H1 (cell line): ENCODE data around the gene FCRL5. TPM values are rescaled to one million over a fixed set of nuclear protein-coding genes. Genes with fewer than 3 reads are reported as not detected.

Experiments used
- CTCF ChIA-PET: fragments of 300-600 bp; sonication (Branson Sonifier 250); formaldehyde crosslinking; loops from one replicate; lab custom pipeline; 2021; ENCODE audit not compliant: partially characterized antibody; lab: Charles Lee
- POLR2A ChIA-PET: fragments of 300-600 bp; sonication (Branson Sonifier 250); formaldehyde crosslinking; loops from one replicate; lab custom pipeline; 2021; ENCODE audit warnings: inconsistent platforms; ENCODE audit not compliant: partially characterized antibody; lab: Charles Lee
- DNase-seq, 2 experiments: peaks; one replicate each; pipeline versions ENCODE4 v3.0.0 to v3.0.0-alpha.2; 2010 to 2022; ENCODE audit warnings: low spot score in 2 of 2, low read depth in 1 of 2, mixed read lengths in 1 of 2
- FAIRE-seq: peaks from 2 replicates; lab custom pipeline; 2011; peaks lifted over from hg19 to GRCh38; lab: Jason Lieb, UNC
- H2AFZ ChIP-seq: 2 replicates; pipeline ENCODE4 v1.8.1; 2012; ENCODE audit warnings: low read length, inconsistent platforms
- H2AK5ac ChIP-seq: 2 replicates; pipeline ENCODE4 v1.6.1; 2013; ENCODE audit warnings: low read depth, low read length
- H2BK120ac ChIP-seq: replicated peaks from 2 replicates; pipeline ENCODE3; 2013; ENCODE audit warnings: low read depth, low read length, inconsistent platforms
- H2BK12ac ChIP-seq: 2 replicates; pipeline ENCODE4 v1.6.1; 2013; ENCODE audit warnings: low read depth, low read length
- H2BK15ac ChIP-seq: 2 replicates; pipeline ENCODE4 v1.6.1; 2013; ENCODE audit warnings: low read length
- H2BK20ac ChIP-seq: 2 replicates; pipeline ENCODE4 v1.6.1; 2013; ENCODE audit warnings: low read length
- H2BK5ac ChIP-seq: 2 replicates; pipeline ENCODE4 v1.6.1; 2013; ENCODE audit warnings: low read depth, low read length
- H3K14ac ChIP-seq: 2 replicates; pipeline ENCODE4 v1.6.1; 2013; ENCODE audit warnings: inconsistent platforms; ENCODE audit not compliant: insufficient read length
- H3K18ac ChIP-seq: 2 replicates; pipeline ENCODE4 v1.6.1; 2013; ENCODE audit warnings: low read length; ENCODE audit errors: extremely low read depth
- H3K23ac ChIP-seq: 2 replicates; pipeline ENCODE4 v1.6.1; 2013; ENCODE audit warnings: inconsistent platforms; ENCODE audit not compliant: insufficient read length
- H3K23me2 ChIP-seq: 2 replicates; pipeline ENCODE4 v1.6.1; 2013; ENCODE audit warnings: low read depth, low read length
- H3K27ac ChIP-seq: 2 replicates; pipeline ENCODE4 v1.6.1; 2011; ENCODE audit warnings: low read depth, low read length, inconsistent platforms
- H3K27me3 ChIP-seq, 4 experiments: replicated peaks in 1 of 4; 1 replicate in 1 of 4; 2 replicates in 3 of 4; pipeline versions ENCODE4 v1.6.1 to v1.8.1; 2011 to 2013; ENCODE audit warnings: low read length in 3 of 4, mild to moderate bottlenecking in 3 of 4, inconsistent platforms in 2 of 4, mixed read lengths in 2 of 4, moderate library complexity in 1 of 4; ENCODE audit not compliant: control insufficient read depth in 3 of 4, insufficient read depth in 3 of 4; ENCODE audit errors: extremely low read depth in 1 of 4
- H3K36me3 ChIP-seq, 4 experiments: 2 replicates each; pipeline versions ENCODE4 v1.6.1 to v1.8.1; 2011 to 2013; ENCODE audit warnings: mild to moderate bottlenecking in 4 of 4, low read length in 3 of 4, moderate library complexity in 2 of 4, control low read depth in 1 of 4, inconsistent platforms in 1 of 4; ENCODE audit not compliant: insufficient read depth in 4 of 4, control insufficient read depth in 2 of 4
- H3K4ac ChIP-seq: replicated peaks from 2 replicates; pipeline ENCODE3; 2013; ENCODE audit warnings: low read length, low read depth, mixed read lengths, inconsistent platforms; ENCODE audit not compliant: insufficient read length
- H3K4me1 ChIP-seq, 4 experiments: replicated peaks in 1 of 4; 1 replicate in 1 of 4; 2 replicates in 3 of 4; pipeline versions ENCODE4 v1.6.1 to v1.8.1; 2011 to 2013; ENCODE audit warnings: low read length in 3 of 4, inconsistent platforms in 2 of 4, mixed read lengths in 1 of 4; ENCODE audit not compliant: insufficient read depth in 4 of 4, control insufficient read depth in 3 of 4
- H3K4me2 ChIP-seq, 2 experiments: 2 replicates each; pipeline versions ENCODE4 v1.6.1 to v1.8.1; 2011 to 2013; ENCODE audit warnings: low read depth in 2 of 2, low read length in 2 of 2, control low read depth in 1 of 2, inconsistent platforms in 1 of 2, mild to moderate bottlenecking in 1 of 2; ENCODE audit not compliant: insufficient read depth in 1 of 2
- H3K4me3 ChIP-seq, 4 experiments: fragments of 200-600, 300-600 bp in 1 of 4; sonication (generic), shearing (Covaris generic), sonication (Bioruptor Twin) in 1 of 4; 2 replicates each; pipeline versions ENCODE4 v1.5.1 to v1.8.1; 2011 to 2016; ENCODE audit warnings: low read length in 4 of 4, low read depth in 3 of 4, control low read depth in 2 of 4, inconsistent platforms in 2 of 4, mild to moderate bottlenecking in 2 of 4, mixed read lengths in 1 of 4, moderate library complexity in 1 of 4; ENCODE audit not compliant: insufficient read depth in 2 of 4; ENCODE audit errors: extremely low read depth in 1 of 4
- H3K56ac ChIP-seq: replicated peaks from 2 replicates; pipeline ENCODE3; 2013; ENCODE audit warnings: low read depth, mild to moderate bottlenecking, mixed read lengths, low read length, inconsistent platforms; ENCODE audit not compliant: insufficient read length
- H3K79me1 ChIP-seq: 2 replicates; pipeline ENCODE4 v1.6.1; 2013; ENCODE audit warnings: low read depth, low read length, control low read depth
- H3K79me2 ChIP-seq, 2 experiments: 2 replicates each; pipeline versions ENCODE4 v1.6.1 to v1.8.1; 2012 to 2013; ENCODE audit warnings: low read length in 2 of 2, mild to moderate bottlenecking in 2 of 2, inconsistent platforms in 1 of 2; ENCODE audit not compliant: insufficient read depth in 2 of 2, control insufficient read depth in 1 of 2
- H3K9ac ChIP-seq, 4 experiments: replicated peaks in 1 of 4; 1 replicate in 1 of 4; 2 replicates in 3 of 4; pipeline versions ENCODE4 v1.6.1 to v1.8.1; 2011 to 2013; ENCODE audit warnings: low read depth in 3 of 4, low read length in 3 of 4, control low read depth in 2 of 4, mild to moderate bottlenecking in 2 of 4, moderate library complexity in 2 of 4, inconsistent platforms in 1 of 4; ENCODE audit errors: extremely low read depth in 1 of 4
- H3K9me3 ChIP-seq, 2 experiments: 2 replicates each; pipeline versions ENCODE4 v1.6.1 to v1.8.1; 2012 to 2013; ENCODE audit warnings: mild to moderate bottlenecking in 2 of 2, moderate library complexity in 2 of 2, control low read depth in 1 of 2, inconsistent platforms in 1 of 2, low read depth in 1 of 2, low read length in 1 of 2, mixed read lengths in 1 of 2; ENCODE audit not compliant: insufficient read depth in 2 of 2
- H4K20me1 ChIP-seq, 2 experiments: replicated peaks in 1 of 2; 2 replicates each; pipeline versions ENCODE3 to v1.8.1; 2011 to 2013; ENCODE audit warnings: inconsistent platforms in 2 of 2, low read length in 2 of 2, mild to moderate bottlenecking in 1 of 2; ENCODE audit not compliant: insufficient read depth in 2 of 2, control insufficient read depth in 1 of 2
- H4K5ac ChIP-seq: 2 replicates; pipeline ENCODE4 v1.6.1; 2013; ENCODE audit warnings: low read length, low read depth, mixed read lengths, inconsistent platforms; ENCODE audit not compliant: insufficient read length
- H4K8ac ChIP-seq: 2 replicates; pipeline ENCODE4 v1.8.0; 2013; ENCODE audit warnings: mild to moderate bottlenecking, moderate library complexity, low read length, inconsistent platforms; ENCODE audit not compliant: insufficient read depth; ENCODE audit errors: extremely low read depth
- H4K91ac ChIP-seq: replicated peaks from 2 replicates; pipeline ENCODE3; 2013; ENCODE audit warnings: low read length, mixed read lengths, inconsistent platforms; ENCODE audit not compliant: insufficient read length
- CHD2 ChIP-seq: IDR thresholded peaks from 2 replicates; pipeline ENCODE4 v1.6.1; 2012; ENCODE audit warnings: low read length, improper control_type of control experiment
- EP300 ChIP-seq, 2 experiments: IDR thresholded peaks; 1 replicate in 1 of 2; 2 replicates in 1 of 2; pipeline ENCODE4 v1.6.1; 2011 to 2012; ENCODE audit warnings: low read depth in 2 of 2, low read length in 2 of 2, mild to moderate bottlenecking in 2 of 2, borderline replicate concordance in 1 of 2, inconsistent platforms in 1 of 2, moderate library complexity in 1 of 2
- EZH2 ChIP-seq: fragments of 200-600 bp; sonication (generic); IDR thresholded peaks from 2 replicates; pipeline ENCODE4 v1.7.1; 2012; ENCODE audit warnings: low read depth, mild to moderate bottlenecking, moderate library complexity, low read length, inconsistent platforms; ENCODE audit not compliant: severe bottlenecking
- KDM1A ChIP-seq: fragments of 200-600, 300-600 bp; sonication (generic); IDR thresholded peaks from 2 replicates; pipeline ENCODE4 v1.7.1; 2016; ENCODE audit warnings: mild to moderate bottlenecking, low read length, borderline replicate concordance
- KDM5A ChIP-seq: fragments of 200-600 bp; IDR thresholded peaks from 2 replicates; pipeline ENCODE4 v1.7.1; 2012; ENCODE audit warnings: mild to moderate bottlenecking, low read length, inconsistent platforms, mixed read lengths
- PHF8 ChIP-seq: fragments of 200-600 bp; sonication (generic); conservative IDR thresholded peaks from 2 replicates; pipeline ENCODE4 v1.7.1; 2012; ENCODE audit warnings: low read depth, mild to moderate bottlenecking, inconsistent platforms, low read length, moderate library complexity
- SP2 ChIP-seq: IDR thresholded peaks from 2 replicates; pipeline ENCODE4 v1.6.1; 2012; ENCODE audit warnings: mild to moderate bottlenecking, low read length, inconsistent platforms
- ZNF274 ChIP-seq: IDR thresholded peaks from 2 replicates; pipeline ENCODE4 v1.7.0; 2012; ENCODE audit warnings: low read length, borderline replicate concordance; ENCODE audit errors: extremely low read depth
- WGBS, 2 experiments: shearing (Covaris generic) in 1 of 2; methylation state at CpG; one replicate each; pipeline versions ENCODE4 v1.1.6 to v1.1.7; 2013 to 2015; ENCODE audit warnings: low lambda C conversion rate in 2 of 2, mixed read lengths in 2 of 2, inconsistent platforms in 1 of 2, low coverage in 1 of 2, missing lambda C conversion rate in 1 of 2; ENCODE audit not compliant: insufficient replicate concordance in 2 of 2, insufficient coverage in 1 of 2, insufficient read length in 1 of 2; ENCODE audit errors: extremely low coverage in 1 of 2, missing lambda C conversion rate in 1 of 2; 5-methylcytosine and 5-hydroxymethylcytosine counted together
- polyA plus RNA-seq, 7 experiments: library from polyadenylated mRNA; depleted of rRNA in 3 of 7; stranded (reverse) in 5 of 7; unstranded in 2 of 7; fragments of >200 nt in 5 of 7; fragments of 200-250 nt in 2 of 7; gene quantifications; 1 replicate in 5 of 7; 2 replicates in 1 of 7; 4 replicates in 1 of 7; pipeline versions ENCODE4 v1.2.1 to v1.2.3, GENCODE V29; 2011 to 2013; ENCODE audit warnings: missing spikeins in 2 of 7, mixed read lengths in 2 of 7
- total RNA-seq: library from RNA; stranded (reverse); fragmentation: NEBNext Ultra II Directional; extraction: Animal tissue kit (Norgen Biotek cat#: 25700); gene quantifications from 2 replicates; pipeline ENCODE4 v1.2.1, GENCODE V29; 2021
- TF ChIP-seq, protein P1 (sequence below): IDR thresholded peaks from 2 replicates; pipeline ENCODE4 v1.6.1; 2011; ENCODE audit warnings: low read length, improper control_type of control experiment
- TF ChIP-seq, protein P2 (sequence below): IDR thresholded peaks from 2 replicates; pipeline ENCODE4 v1.6.1; 2011; ENCODE audit warnings: low read depth, mild to moderate bottlenecking, low read length; ENCODE audit not compliant: insufficient read depth

FCRL5 gene
- total and polyA plus RNA-seq, 2 of the 8 experiments (the other 6 are each of a cell fraction or from before 2014, with no cell fraction given), result 1.0 to 2.6 TPM

- H3K27ac ChIP-seq, result no peak overlapping the region
- H2BK5ac ChIP-seq, result no peak overlapping the region
- H3K4me3 ChIP-seq, result no peak overlapping the region
- FAIRE-seq, result no peak
- 92% methylated on average over 3 of the region's 3 CpGs; no CpG with 5 or more reads in 1 of the 2 experiments for WGBS, 2 experiments
- H3K27me3 ChIP-seq, result no peaks in the 10 kb centered on the region
- no peak for DNase-seq
- H3K4ac ChIP-seq, result no peak overlapping the region
- ChIA-PET POLR2A (no interaction called here), CTCF (interaction anchor here (0.6 to 2.2 kb wide), 8 partner anchors 10 to 257 kb away, joined by 3 to 8 read pairs (median 4); no protein-coding TSS in a partner anchor)
- H3K79me1 ChIP-seq, result no peaks in the 10 kb centered on the region; the same call in 1 of the 2 replicates
- no peak overlapping the region for H4K91ac ChIP-seq
- H4K5ac ChIP-seq, result no peak overlapping the region
- H2BK120ac ChIP-seq, result no peak overlapping the region
- H2AK5ac ChIP-seq, result no peak overlapping the region
- no peak overlapping the region for H3K4me2 ChIP-seq
- no peak overlapping the region for H2BK12ac ChIP-seq
- H3K18ac ChIP-seq, result no peak overlapping the region
- no peaks in the 10 kb centered on the region for H3K23me2 ChIP-seq
- no peak overlapping the region for H2BK20ac ChIP-seq
- H2AFZ ChIP-seq, result no peak overlapping the region
- no peak overlapping the region for H4K8ac ChIP-seq
- no peaks in the 10 kb centered on the region for H4K20me1 ChIP-seq
- H3K9ac ChIP-seq, result no peak overlapping the region
- H3K14ac ChIP-seq, result no peak overlapping the region
- no peaks in the 10 kb centered on the region for H3K36me3 ChIP-seq
- no peak overlapping the region for H3K23ac ChIP-seq
- H3K79me2 ChIP-seq, result no peaks in the 10 kb centered on the region
- no peak overlapping the region for H3K56ac ChIP-seq
- no peaks in the 10 kb centered on the region for H3K9me3 ChIP-seq
- no peaks in the 10 kb centered on the region for H3K4me1 ChIP-seq
- no peak overlapping the region for H2BK15ac ChIP-seq
- TF ChIP-seq ZNF274, result no peak
- no peak for TF ChIP-seq KDM5A
- no peak for TF ChIP-seq PHF8
- no peak for TF ChIP-seq CHD2
- TF ChIP-seq, protein P1, sequence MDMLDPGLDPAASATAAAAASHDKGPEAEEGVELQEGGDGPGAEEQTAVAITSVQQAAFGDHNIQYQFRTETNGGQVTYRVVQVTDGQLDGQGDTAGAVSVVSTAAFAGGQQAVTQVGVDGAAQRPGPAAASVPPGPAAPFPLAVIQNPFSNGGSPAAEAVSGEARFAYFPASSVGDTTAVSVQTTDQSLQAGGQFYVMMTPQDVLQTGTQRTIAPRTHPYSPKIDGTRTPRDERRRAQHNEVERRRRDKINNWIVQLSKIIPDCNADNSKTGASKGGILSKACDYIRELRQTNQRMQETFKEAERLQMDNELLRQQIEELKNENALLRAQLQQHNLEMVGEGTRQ, result no peak
- TF ChIP-seq KDM1A, result no peak
- TF ChIP-seq EZH2, result no peak
- TF ChIP-seq EP300 (IDR thresholded peaks at IDR 0.05; ENCODE audit: borderline replicate concordance in 1 of 2, low read depth in 2 of 2, low read length in 2 of 2), result no peak
- no peak for TF ChIP-seq SP2
- TF ChIP-seq, protein P2, sequence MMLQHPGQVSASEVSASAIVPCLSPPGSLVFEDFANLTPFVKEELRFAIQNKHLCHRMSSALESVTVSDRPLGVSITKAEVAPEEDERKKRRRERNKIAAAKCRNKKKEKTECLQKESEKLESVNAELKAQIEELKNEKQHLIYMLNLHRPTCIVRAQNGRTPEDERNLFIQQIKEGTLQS, result no peak
Measured at GRCh38 chr1:157512036-157512969, 40.0 kb downstream of the FCRL5 start.
